Activated T-helper 17 cell treated with anti-CD3 and anti-CD28 coated beads, Interleukin-2, amount 50 U/mL, for 72 hours (primary cell): Measurements from ENCODE around the gene TACSTD2. TPM values are rescaled to one million over a fixed set of nuclear protein-coding genes. Genes with fewer than 3 reads are reported as not detected.
"Not testable (repeated sequence)": the region's sequence is repeated elsewhere in the genome, so short reads cannot be mapped to it uniquely, and the experiment has no call there.

Experiments
- ATAC-seq: fragments of 150-1000 bp; cut with Tn5 transposase; replicated peaks from 2 replicates; pipeline ENCODE4 v1.10.0; 2021; ENCODE audit warnings: mild to moderate bottlenecking, moderate library complexity
- H3K27ac Mint-ChIP-seq: one replicate; pipeline ENCODE4 v1.8.0; 2022; ENCODE audit warnings: mixed read lengths
- H3K27me3 Mint-ChIP-seq: one replicate; pipeline ENCODE4 v1.8.0; 2022; ENCODE audit warnings: mixed read lengths
- H3K36me3 Mint-ChIP-seq: one replicate; pipeline ENCODE4 v1.8.0; 2022; ENCODE audit warnings: low read depth, mild to moderate bottlenecking, mixed read lengths
- H3K4me1 Mint-ChIP-seq: one replicate; pipeline ENCODE4 v1.8.0; 2022; ENCODE audit warnings: mixed read lengths
- H3K4me3 Mint-ChIP-seq: one replicate; pipeline ENCODE4 v1.8.0; 2022; ENCODE audit warnings: mild to moderate bottlenecking, mixed read lengths
- H3K9me3 Mint-ChIP-seq: one replicate; pipeline ENCODE4 v1.8.0; 2022; ENCODE audit warnings: mixed read lengths
- total RNA-seq, 2 donors: library from RNA; stranded (reverse); gene quantifications; one replicate each; pipeline ENCODE4 v1.2.3, GENCODE V29; 2022

TACSTD2 gene
- total RNA-seq, 2 donors from 2014 or later, result 1.1 TPM; not detected in 1

DNA sequence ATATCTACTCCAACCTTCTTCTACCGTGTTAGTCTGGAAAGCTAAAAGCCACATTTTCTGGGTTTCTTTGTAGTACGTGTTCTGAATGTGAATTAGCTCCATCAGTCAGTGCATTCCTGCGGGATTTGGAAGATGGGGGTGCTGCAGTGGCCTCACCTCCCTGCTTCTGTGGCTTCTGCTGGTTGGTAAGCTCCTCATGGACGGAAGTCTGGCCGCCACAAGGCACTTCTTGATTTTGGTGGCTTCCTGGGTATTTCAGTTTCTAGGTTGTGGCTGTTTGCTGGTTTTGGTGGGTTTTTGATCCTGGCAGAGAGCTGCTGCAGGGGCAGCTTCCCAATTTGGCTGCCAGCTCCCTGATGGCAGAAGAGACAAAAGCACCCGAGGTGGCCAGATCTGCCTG lies 20.9 kb upstream of the TACSTD2 start:
- no peak for ATAC-seq
- Mint-ChIP-seq H3K4me3 (no peak overlapping the region), H3K36me3 (no peaks in the 10 kb centered on the region), H3K9me3 (peaks cover 4% of the 10 kb centered on the region), H3K27me3 (peaks cover 58% of the 10 kb centered on the region), H3K27ac (no peak overlapping the region), H3K4me1 (no peaks in the 10 kb centered on the region)

- H3K27ac Mint-ChIP-seq, result no peak overlapping the region
- H3K4me3 Mint-ChIP-seq, result no peak overlapping the region
- H3K4me1 Mint-ChIP-seq, result no peaks in the 10 kb centered on the region
- H3K36me3 Mint-ChIP-seq, result no peaks in the 10 kb centered on the region
- H3K27me3 Mint-ChIP-seq, result peaks cover 52% of the 10 kb centered on the region
- H3K9me3 Mint-ChIP-seq, result no peaks in the 10 kb centered on the region
- no peak for ATAC-seq
Measured at GRCh38 chr1:58597076-58597475, 20.0 kb upstream of the TACSTD2 start.

DNA sequence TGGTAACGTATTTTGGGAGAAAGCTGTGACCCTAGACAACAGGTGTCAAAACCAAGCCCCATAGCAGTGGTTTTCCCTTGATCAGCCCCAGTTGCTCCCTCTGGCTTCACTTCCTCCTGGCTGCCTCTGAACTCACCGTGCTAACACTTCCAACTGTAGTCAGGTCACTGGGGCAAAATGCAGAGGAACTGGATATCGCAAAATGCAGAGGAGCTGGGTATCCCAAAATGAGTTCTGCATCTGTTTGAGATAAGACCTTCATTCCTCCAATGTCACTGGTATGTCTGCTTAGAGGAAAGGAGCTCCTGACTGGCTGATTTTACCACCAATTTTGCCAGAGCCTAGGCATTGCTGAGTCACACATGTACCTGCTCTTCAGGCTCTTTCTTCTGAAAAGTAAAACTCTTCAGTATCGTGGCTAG lies 19.6 kb upstream of the TACSTD2 start:
- Mint-ChIP-seq H3K27ac (no peak overlapping the region), H3K27me3 (peaks cover 48% of the 10 kb centered on the region), H3K9me3 (no peaks in the 10 kb centered on the region), H3K4me3 (no peak overlapping the region), H3K36me3 (no peaks in the 10 kb centered on the region), H3K4me1 (no peaks in the 10 kb centered on the region)
- no peak for ATAC-seq

GRCh38 chr1:58594546-58594945 lies 17.5 kb upstream of the TACSTD2 start:
- peaks cover 6% of the 10 kb centered on the region for H3K9me3 Mint-ChIP-seq
- no peak overlapping the region for H3K4me3 Mint-ChIP-seq
- no peaks in the 10 kb centered on the region for H3K36me3 Mint-ChIP-seq
- no peak overlapping the region for H3K27ac Mint-ChIP-seq
- peaks cover 38% of the 10 kb centered on the region for H3K27me3 Mint-ChIP-seq
- no peak for ATAC-seq
- H3K4me1 Mint-ChIP-seq, result no peaks in the 10 kb centered on the region

- no peak for ATAC-seq
- Mint-ChIP-seq H3K36me3 (no peaks in the 10 kb centered on the region), H3K4me3 (no peak overlapping the region), H3K27me3 (peaks cover 24% of the 10 kb centered on the region), H3K27ac (no peak overlapping the region), H3K9me3 (peaks cover 6% of the 10 kb centered on the region), H3K4me1 (no peaks in the 10 kb centered on the region)
Measured at GRCh38 chr1:58592522-58593134, 15.6 kb upstream of the TACSTD2 start.

- H3K27ac Mint-ChIP-seq, result no peak overlapping the region
- H3K27me3 Mint-ChIP-seq, result peaks cover 23% of the 10 kb centered on the region
- ATAC-seq, result no peak
- H3K9me3 Mint-ChIP-seq, result peaks cover 6% of the 10 kb centered on the region
- no peak overlapping the region for H3K4me3 Mint-ChIP-seq
- H3K4me1 Mint-ChIP-seq, result no peaks in the 10 kb centered on the region
- H3K36me3 Mint-ChIP-seq, result no peaks in the 10 kb centered on the region
Measured at GRCh38 chr1:58591806-58592205, 14.8 kb upstream of the TACSTD2 start.

DNA sequence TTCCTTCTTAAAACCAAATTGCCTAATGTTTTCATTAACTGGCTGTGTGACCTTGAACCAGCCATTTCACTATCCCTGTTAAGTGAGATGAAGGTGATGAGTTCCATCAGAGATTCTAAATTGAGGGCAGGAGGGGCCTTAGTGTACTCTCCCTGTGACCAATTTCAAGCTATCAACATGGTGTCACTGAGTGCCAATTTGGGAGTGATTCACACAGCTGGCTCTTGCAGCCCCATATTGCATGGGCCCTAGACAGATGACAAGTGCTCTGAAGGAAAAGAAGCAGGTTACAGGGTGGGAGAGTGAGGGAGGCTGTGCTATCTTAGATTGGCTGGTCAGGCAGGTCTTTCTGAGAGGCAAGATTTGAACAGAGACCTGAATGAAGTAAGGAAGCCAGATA lies 13.0 kb upstream of the TACSTD2 start:
- Mint-ChIP-seq H3K4me3 (no peak overlapping the region), H3K27ac (no peak overlapping the region), H3K9me3 (peaks cover 6% of the 10 kb centered on the region), H3K36me3 (no peaks in the 10 kb centered on the region), H3K27me3 (peaks cover 36% of the 10 kb centered on the region), H3K4me1 (peaks cover 8% of the 10 kb centered on the region)
- no peak for ATAC-seq

DNA sequence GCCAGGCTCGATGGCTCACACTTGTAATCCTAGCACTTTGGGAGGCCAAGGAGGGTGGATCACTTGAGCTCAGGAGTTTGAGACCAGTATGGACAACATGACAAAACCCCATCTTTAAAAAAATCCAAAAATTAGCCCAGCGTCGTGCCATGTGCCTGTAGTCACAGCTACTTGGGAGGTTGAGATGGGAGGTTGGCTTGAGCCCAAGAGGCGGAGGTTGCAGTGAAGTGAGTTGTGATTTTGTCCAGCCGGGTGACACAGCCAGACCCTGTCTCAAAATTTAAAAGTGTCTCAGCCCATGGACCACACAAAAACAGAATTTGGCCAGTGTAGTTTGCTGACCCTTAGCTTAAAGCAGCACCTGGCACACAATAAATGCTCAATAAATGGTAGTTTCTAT lies 11.3 kb upstream of the TACSTD2 start:
- H3K4me1 Mint-ChIP-seq, result peaks cover 19% of the 10 kb centered on the region
- no peak for ATAC-seq
- no peak overlapping the region for H3K27ac Mint-ChIP-seq
- peaks cover 45% of the 10 kb centered on the region for H3K27me3 Mint-ChIP-seq
- H3K36me3 Mint-ChIP-seq, result no peaks in the 10 kb centered on the region
- H3K4me3 Mint-ChIP-seq, result no peak overlapping the region
- H3K9me3 Mint-ChIP-seq, result peaks cover 6% of the 10 kb centered on the region

DNA sequence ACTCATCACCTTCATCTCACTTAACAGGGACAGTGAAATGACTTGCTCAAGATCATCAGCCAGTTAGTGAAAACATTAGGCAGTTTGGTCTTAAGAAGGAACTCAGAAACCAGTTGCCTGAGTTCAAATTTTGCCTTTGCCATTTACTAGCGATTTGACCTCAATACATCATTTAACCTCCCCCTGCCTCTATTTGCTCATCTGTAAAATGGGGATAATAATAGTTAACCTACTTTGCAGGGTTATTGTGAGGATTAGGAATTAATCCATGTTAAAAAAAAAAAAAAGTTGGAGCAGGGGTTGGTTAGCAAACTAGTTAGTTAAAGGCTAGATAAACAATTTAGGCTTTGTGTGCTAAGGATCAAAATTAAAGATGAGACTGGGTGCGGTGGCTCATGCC lies 10.6 kb upstream of the TACSTD2 start:
- Mint-ChIP-seq H3K27ac (no peak overlapping the region), H3K36me3 (no peaks in the 10 kb centered on the region), H3K27me3 (peaks cover 45% of the 10 kb centered on the region), H3K4me3 (no peak overlapping the region), H3K4me1 (peaks cover 19% of the 10 kb centered on the region), H3K9me3 (peaks cover 6% of the 10 kb centered on the region)
- no peak for ATAC-seq

- Mint-ChIP-seq H3K4me1 (peaks cover 19% of the 10 kb centered on the region), H3K27ac (no peak overlapping the region), H3K27me3 (peaks cover 44% of the 10 kb centered on the region), H3K9me3 (peaks cover 6% of the 10 kb centered on the region), H3K4me3 (no peak overlapping the region), H3K36me3 (no peaks in the 10 kb centered on the region)
- no peak for ATAC-seq
Measured at GRCh38 chr1:58586271-58586670, 9.2 kb upstream of the TACSTD2 start.

DNA sequence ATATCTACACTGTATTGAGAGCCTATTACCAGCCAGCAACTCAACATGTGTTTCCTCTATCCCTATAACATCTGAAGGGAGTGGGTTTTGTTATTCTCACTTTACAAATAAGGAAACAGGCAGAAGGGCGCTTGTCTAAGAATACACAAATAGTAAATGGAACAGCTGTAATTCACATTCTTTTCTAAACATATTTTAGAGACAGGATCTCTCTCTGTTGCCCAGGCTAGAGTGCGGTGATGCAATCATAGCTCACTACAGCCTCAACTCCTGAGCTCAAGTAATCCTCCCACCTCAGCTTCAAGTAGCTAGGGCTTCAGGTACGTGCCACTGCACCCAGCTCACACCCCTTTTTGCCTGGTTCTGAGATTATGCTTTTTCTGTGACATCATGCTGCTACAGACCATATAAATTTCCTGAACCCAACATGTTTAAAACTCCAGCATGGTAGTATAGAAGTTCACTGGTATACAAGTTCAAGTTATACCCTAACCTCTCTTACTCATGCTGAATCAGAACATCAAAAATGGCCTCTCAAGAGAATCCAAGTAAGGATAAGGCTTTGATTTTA lies 8.6 kb upstream of the TACSTD2 start:
- H3K4me3 Mint-ChIP-seq, result no peak overlapping the region
- no peaks in the 10 kb centered on the region for H3K36me3 Mint-ChIP-seq
- peaks cover 19% of the 10 kb centered on the region for H3K4me1 Mint-ChIP-seq
- peaks cover 47% of the 10 kb centered on the region for H3K27me3 Mint-ChIP-seq
- no peak for ATAC-seq
- H3K27ac Mint-ChIP-seq, result no peak overlapping the region
- peaks cover 6% of the 10 kb centered on the region for H3K9me3 Mint-ChIP-seq

DNA sequence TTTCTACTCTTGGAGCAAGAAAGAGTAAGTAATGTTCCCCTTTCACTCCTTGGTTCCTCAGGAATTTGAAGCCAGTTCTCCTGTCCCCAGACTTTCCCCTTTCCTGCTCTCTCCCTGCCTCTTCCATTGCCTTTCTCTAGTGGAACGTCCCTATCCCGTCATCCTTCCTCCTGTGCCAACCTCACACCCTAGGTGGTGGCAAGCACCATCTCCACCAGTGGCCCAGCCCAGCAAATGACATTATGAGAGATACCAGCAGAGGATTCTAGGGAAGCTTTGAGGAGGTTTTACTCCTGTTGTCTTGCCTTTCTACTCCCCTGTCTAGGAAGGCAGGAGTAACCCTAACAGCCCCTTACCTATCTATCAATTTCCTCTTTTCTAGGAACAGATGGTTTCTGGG lies 8.1 kb upstream of the TACSTD2 start:
- no peaks in the 10 kb centered on the region for H3K36me3 Mint-ChIP-seq
- H3K4me3 Mint-ChIP-seq, result no peak overlapping the region
- no peak overlapping the region for H3K27ac Mint-ChIP-seq
- H3K4me1 Mint-ChIP-seq, result peaks cover 19% of the 10 kb centered on the region
- peaks cover 42% of the 10 kb centered on the region for H3K27me3 Mint-ChIP-seq
- no peak for ATAC-seq
- peaks cover under 1% of the 10 kb centered on the region for H3K9me3 Mint-ChIP-seq

GRCh38 chr1:58584082-58584895 lies 7.2 kb upstream of the TACSTD2 start:
- peak; percentile 84 for ATAC-seq
- Mint-ChIP-seq H3K27me3 (peaks cover 47% of the 10 kb centered on the region), H3K27ac (no peak overlapping the region), H3K4me1 (peaks cover 19% of the 10 kb centered on the region), H3K9me3 (no peaks in the 10 kb centered on the region), H3K4me3 (peak overlapping the region; percentile 45), H3K36me3 (no peaks in the 10 kb centered on the region)

GRCh38 chr1:58583496-58583895 lies 6.4 kb upstream of the TACSTD2 start:
- H3K27me3 Mint-ChIP-seq, result peaks cover 50% of the 10 kb centered on the region

GRCh38 chr1:58582143-58582542 lies 5.1 kb upstream of the TACSTD2 start:
- Mint-ChIP-seq H3K27me3 (peaks cover 62% of the 10 kb centered on the region), H3K4me1 (peaks cover 25% of the 10 kb centered on the region)
- ATAC-seq, H3K36me3 Mint-ChIP-seq, H3K9me3 Mint-ChIP-seq, H3K4me3 Mint-ChIP-seq, H3K27ac Mint-ChIP-seq: not testable (repeated sequence)

More at GRCh38 chr1:58583496-58583895, 6.4 kb upstream of the TACSTD2 start:
- no peak for ATAC-seq
- H3K4me1 Mint-ChIP-seq, result peaks cover 19% of the 10 kb centered on the region
- H3K36me3 Mint-ChIP-seq, result no peaks in the 10 kb centered on the region
- H3K4me3 Mint-ChIP-seq, result no peak overlapping the region
- no peaks in the 10 kb centered on the region for H3K9me3 Mint-ChIP-seq
- no peak overlapping the region for H3K27ac Mint-ChIP-seq
